SK-N-MC (cell line): ENCODE data around the gene CPM.

Experiments used
- EZH2 ChIP-seq: fragments of 200-600 bp; sonication (generic); IDR thresholded peaks from one replicate; pipeline ENCODE4 v1.6.1; 2017; ENCODE audit warnings: antibody characterized with exemption
- FOXP2 ChIP-seq: optimal IDR thresholded peaks from 2 replicates; pipeline ENCODE3; 2011; ENCODE audit warnings: mild to moderate bottlenecking, moderate library complexity; ENCODE audit not compliant: insufficient read depth; ENCODE audit errors: extremely low read length, control extremely low read depth
- POLR2AphosphoS5 ChIP-seq: IDR thresholded peaks from 2 replicates; pipeline ENCODE4 v1.6.1; 2012; ENCODE audit warnings: mild to moderate bottlenecking, low read depth, low read length, borderline replicate concordance

DNA sequence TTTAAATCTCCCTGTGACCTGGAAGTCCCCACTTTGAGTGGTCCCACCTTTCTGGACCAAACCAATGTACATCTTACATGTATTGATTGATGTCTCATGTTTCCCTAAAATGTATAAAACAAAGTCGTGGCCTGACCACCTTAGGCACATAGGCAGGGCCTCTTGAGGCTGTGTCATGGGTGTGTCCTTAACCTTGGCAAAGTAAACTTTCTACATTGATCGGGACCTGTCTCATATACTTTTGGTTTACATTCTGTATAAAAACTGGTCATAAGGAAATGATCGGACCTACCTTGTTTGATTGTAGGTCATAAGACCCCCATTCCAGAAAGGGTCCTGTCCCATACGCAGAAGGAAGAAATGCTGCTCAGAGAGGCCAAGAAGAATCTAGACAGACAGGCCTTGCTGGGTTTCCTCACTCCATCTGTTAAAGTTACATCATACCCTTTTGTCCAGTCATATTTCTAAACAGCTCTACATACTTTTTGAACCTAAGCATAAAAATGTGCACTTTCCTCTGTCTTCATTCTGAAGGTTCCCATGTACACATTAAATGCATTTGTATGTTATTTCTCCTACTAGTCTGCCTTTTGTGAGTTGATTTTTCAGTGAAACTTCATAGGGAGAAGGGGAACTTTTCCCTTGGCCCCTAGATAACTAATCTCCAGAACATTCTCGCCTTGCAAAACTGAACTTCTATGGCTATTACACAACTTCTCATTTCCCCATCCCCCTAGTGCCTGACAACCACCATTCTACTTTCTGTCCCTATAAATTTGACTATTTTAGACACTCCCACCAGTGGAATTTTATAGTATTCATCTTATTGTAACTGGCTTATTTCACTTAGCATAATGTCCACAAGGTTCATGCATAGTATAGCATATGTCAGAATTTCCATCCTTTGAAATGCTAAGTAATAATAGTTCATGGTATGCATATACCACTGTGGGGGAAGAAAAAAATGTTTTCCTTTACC, 30.2 kb upstream of the CPM start:
- no peak for TF ChIP-seq EZH2
- TF ChIP-seq POLR2AphosphoS5, result no peak
- TF ChIP-seq FOXP2, result no peak
